ENCODE results near the gene RIMS3. TPM values are rescaled to one million over a fixed set of nuclear protein-coding genes. Genes with fewer than 3 reads are reported as not detected.

RIMS3 gene
- total RNA-seq, 1 donor from 2014 or later = 6.2 TPM

GRCh38 chr1:40710581-40711315 is 45.3 kb upstream of the RIMS3 start:
- CTCF ChIA-PET = interaction anchor here (0.8 kb wide), 1 partner anchor 12 kb away, joined by 3 read pairs; no protein-coding TSS in a partner anchor
- POLR2A ChIA-PET = interaction anchor here (1.0 to 20.2 kb wide), 3 partner anchors 8 to 19 kb away, joined by 3 to 306 read pairs (median 8); partner anchors contain the start of gene NFYC
- Mint-ChIP-seq H3K27ac (peak overlapping the region; percentile 95), H3K4me1 (peaks cover 70% of the 10 kb centered on the region), H3K4me3 (peak overlapping the region; percentile 95), H3K36me3 (ENCODE audit: low read depth) (peaks cover 13% of the 10 kb centered on the region), H3K9me3 (no peaks in the 10 kb centered on the region), H3K27me3 (no peaks in the 10 kb centered on the region)
- no peak for DNase-seq
- intact Hi-C loops (cut with micrococcal nuclease) = no loop called here
- ATAC-seq (ENCODE audit: low read depth) = no peak
- TF ChIP-seq CTCF (IDR thresholded peaks at IDR 0.05) = no peak

- DNase-seq (no peak), ATAC-seq (ENCODE audit: low read depth) (no peak)
- no peaks in the 10 kb centered on the region for H3K9me3 Mint-ChIP-seq
- peak overlapping the region; percentile 95 for H3K27ac Mint-ChIP-seq
- TF ChIP-seq CTCF (IDR thresholded peaks at IDR 0.05) = no peak
- POLR2A ChIA-PET = interaction anchor here (1.7 to 20.2 kb wide), 2 partner anchors 10 to 18 kb away, joined by 8 to 306 read pairs; partner anchors contain the start of gene NFYC
- CTCF ChIA-PET = interaction anchor here (0.8 to 0.9 kb wide), 2 partner anchors 10 to 13 kb away, joined by 3 read pairs; no protein-coding TSS in a partner anchor
- H3K36me3 Mint-ChIP-seq (ENCODE audit: low read depth) = peaks cover 11% of the 10 kb centered on the region
- peaks cover 73% of the 10 kb centered on the region for H3K4me1 Mint-ChIP-seq
- H3K4me3 Mint-ChIP-seq = peak overlapping the region; percentile 95
- intact Hi-C loops (cut with micrococcal nuclease) = loop anchor here (1.0 to 2.0 kb wide), 3 partner anchors 11 to 93 kb away; no protein-coding TSS in a partner anchor
- no peaks in the 10 kb centered on the region for H3K27me3 Mint-ChIP-seq
These were observed 44.4 kb upstream of the RIMS3 start for GRCh38 chr1:40709802-40710278.

- Mint-ChIP-seq H3K27ac (peak overlapping the region; percentile 95), H3K4me1 (peaks cover 75% of the 10 kb centered on the region), H3K4me3 (peak overlapping the region; percentile 95), H3K9me3 (no peaks in the 10 kb centered on the region), H3K27me3 (no peaks in the 10 kb centered on the region), H3K36me3 (ENCODE audit: low read depth) (peaks cover 11% of the 10 kb centered on the region)
- ChIA-PET POLR2A (interaction anchor here (0.6 to 20.2 kb wide), 3 partner anchors 10 to 1861 kb away, joined by 4 to 306 read pairs (median 8); partner anchors contain the start of gene NFYC), CTCF (interaction anchor here (0.7 to 0.9 kb wide), 2 partner anchors 9 to 20 kb away, joined by 3 read pairs; no protein-coding TSS in a partner anchor)
- no peak for TF ChIP-seq CTCF (IDR thresholded peaks at IDR 0.05)
- ATAC-seq (ENCODE audit: low read depth) (peak; percentile 89), DNase-seq (peak; percentile 30)
- intact Hi-C loops (cut with micrococcal nuclease) = loop anchor here (1.0 to 2.0 kb wide), 3 partner anchors 10 to 94 kb away; no protein-coding TSS in a partner anchor
These were observed 43.8 kb upstream of the RIMS3 start for GRCh38 chr1:40709100-40709801.

GRCh38 chr1:40708750-40709099 is 43.2 kb upstream of the RIMS3 start:
- POLR2A ChIA-PET = interaction anchor here (0.6 to 20.2 kb wide), 4 partner anchors 9 to 1860 kb away, joined by 4 to 306 read pairs (median 6); partner anchors contain the start of gene NFYC
- peak overlapping the region; percentile 95 for H3K27ac Mint-ChIP-seq
- H3K4me3 Mint-ChIP-seq = peak overlapping the region; percentile 95
- no peak for DNase-seq
- no peaks in the 10 kb centered on the region for H3K27me3 Mint-ChIP-seq
- peaks cover 11% of the 10 kb centered on the region for H3K36me3 Mint-ChIP-seq (ENCODE audit: low read depth)
- CTCF ChIA-PET = interaction anchor here (0.7 kb wide), 1 partner anchor 19 kb away, joined by 3 read pairs; no protein-coding TSS in a partner anchor
- no peaks in the 10 kb centered on the region for H3K9me3 Mint-ChIP-seq
- peak; percentile 65 for ATAC-seq (ENCODE audit: low read depth)
- intact Hi-C loops (cut with micrococcal nuclease) = loop anchor here (1.0 to 2.0 kb wide), 3 partner anchors 9 to 94 kb away; no protein-coding TSS in a partner anchor
- peaks cover 77% of the 10 kb centered on the region for H3K4me1 Mint-ChIP-seq
- TF ChIP-seq CTCF (IDR thresholded peaks at IDR 0.05) = no peak

Measured in activated B cell treated with CpG ODN at 0.5 μM for 24 hours (primary cell).